ENCODE measurements around the gene OXER1. TPM values are rescaled to one million over a fixed set of nuclear protein-coding genes. Genes with fewer than 3 reads are reported as not detected.

OXER1 gene
- total RNA-seq, 3 donors from 2014 or later = 1.6 to 8.9 (median 2.4) TPM

DNA sequence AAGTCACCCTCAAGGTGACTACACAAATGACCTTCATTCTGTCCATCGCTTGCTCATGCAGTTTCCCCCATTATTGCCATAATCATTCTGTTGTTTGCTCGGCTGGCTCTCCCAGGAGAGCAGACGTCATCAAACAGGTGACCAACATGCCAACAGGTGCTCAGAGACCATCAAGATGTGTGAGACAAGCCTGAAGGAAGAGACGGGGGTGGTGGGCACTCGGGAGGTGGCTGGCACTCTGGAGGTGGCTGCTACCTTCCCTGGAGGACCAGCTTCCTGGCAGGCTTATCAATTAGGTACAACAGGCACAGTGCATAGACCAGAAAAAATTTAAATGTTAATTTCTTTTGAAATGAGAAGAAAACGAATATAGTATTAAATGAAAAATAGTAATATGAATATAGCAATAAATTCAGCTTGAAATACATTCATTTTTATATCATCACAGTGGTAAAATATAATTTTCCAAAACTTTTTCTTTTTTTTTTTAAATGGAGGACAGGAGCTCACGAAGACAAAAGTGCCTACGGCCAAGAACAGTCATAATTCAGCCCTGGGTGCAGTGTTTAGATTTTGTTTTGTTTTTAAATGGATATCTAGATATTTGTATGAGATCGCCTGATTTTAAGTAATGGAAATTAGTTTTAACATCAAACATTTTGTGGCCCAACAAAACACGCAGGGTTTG is 45.3 kb upstream of the OXER1 start:
- H3K36me3 ChIP-seq (ENCODE audit: low read depth) = no peaks in the 10 kb centered on the region
- ATAC-seq (no peak), DNase-seq (peak in 2 of 3 donors; percentile 49 to 53)
- H3K9me3 ChIP-seq = no peaks in the 10 kb centered on the region
- peak overlapping the region; percentile 42 for H3K4me3 ChIP-seq
- TF ChIP-seq, protein P1, sequence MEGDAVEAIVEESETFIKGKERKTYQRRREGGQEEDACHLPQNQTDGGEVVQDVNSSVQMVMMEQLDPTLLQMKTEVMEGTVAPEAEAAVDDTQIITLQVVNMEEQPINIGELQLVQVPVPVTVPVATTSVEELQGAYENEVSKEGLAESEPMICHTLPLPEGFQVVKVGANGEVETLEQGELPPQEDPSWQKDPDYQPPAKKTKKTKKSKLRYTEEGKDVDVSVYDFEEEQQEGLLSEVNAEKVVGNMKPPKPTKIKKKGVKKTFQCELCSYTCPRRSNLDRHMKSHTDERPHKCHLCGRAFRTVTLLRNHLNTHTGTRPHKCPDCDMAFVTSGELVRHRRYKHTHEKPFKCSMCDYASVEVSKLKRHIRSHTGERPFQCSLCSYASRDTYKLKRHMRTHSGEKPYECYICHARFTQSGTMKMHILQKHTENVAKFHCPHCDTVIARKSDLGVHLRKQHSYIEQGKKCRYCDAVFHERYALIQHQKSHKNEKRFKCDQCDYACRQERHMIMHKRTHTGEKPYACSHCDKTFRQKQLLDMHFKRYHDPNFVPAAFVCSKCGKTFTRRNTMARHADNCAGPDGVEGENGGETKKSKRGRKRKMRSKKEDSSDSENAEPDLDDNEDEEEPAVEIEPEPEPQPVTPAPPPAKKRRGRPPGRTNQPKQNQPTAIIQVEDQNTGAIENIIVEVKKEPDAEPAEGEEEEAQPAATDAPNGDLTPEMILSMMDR (IDR thresholded peaks at IDR 0.05) = no peak
- peaks cover 14% of the 10 kb centered on the region for H3K4me1 ChIP-seq (ENCODE audit: low read depth)
- intact Hi-C loops (cut with DNase I, micrococcal nuclease) = no loop called here

GRCh38 chr2:42808301-42808700 is 44.4 kb upstream of the OXER1 start:
- Histone ChIP-seq H3K36me3 (ENCODE audit: low read depth) (no peaks in the 10 kb centered on the region), H3K9me3 (no peaks in the 10 kb centered on the region), H3K4me1 (ENCODE audit: low read depth) (peaks cover 14% of the 10 kb centered on the region), H3K4me3 (no peak overlapping the region)
- DNase-seq (no peak), ATAC-seq (no peak)
- intact Hi-C loops (cut with DNase I, micrococcal nuclease) = no loop called here
- TF ChIP-seq, protein P1 (IDR thresholded peaks at IDR 0.05) = no peak

DNA sequence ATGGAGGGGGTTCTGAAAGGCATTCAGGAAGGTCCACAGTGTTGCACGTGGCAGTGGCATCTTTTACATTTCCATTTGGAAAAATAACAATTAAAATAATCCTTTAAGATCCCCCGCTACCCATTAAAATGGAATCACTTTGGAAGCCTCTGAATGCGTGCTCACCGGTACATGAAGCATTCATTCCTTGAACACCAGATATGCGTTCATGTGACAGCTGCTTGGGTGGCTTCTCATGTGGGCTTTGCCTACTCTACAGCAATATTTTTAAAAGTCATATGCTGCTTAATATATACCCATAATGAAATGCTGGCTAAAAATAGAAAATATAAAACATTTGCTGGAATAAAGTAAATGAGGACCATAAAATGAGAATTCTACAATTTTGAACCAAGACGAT is 42.9 kb upstream of the OXER1 start:
- TF ChIP-seq, protein P1 (IDR thresholded peaks at IDR 0.05) = no peak
- Histone ChIP-seq H3K4me3 (no peak overlapping the region), H3K9me3 (no peaks in the 10 kb centered on the region), H3K4me1 (ENCODE audit: low read depth) (peaks cover 14% of the 10 kb centered on the region), H3K36me3 (ENCODE audit: low read depth) (no peaks in the 10 kb centered on the region)
- DNase-seq (no peak), ATAC-seq (no peak)
- intact Hi-C loops (cut with DNase I, micrococcal nuclease) = no loop called here

- Histone ChIP-seq H3K4me1 (ENCODE audit: low read depth) (peaks cover 6% of the 10 kb centered on the region), H3K9me3 (no peaks in the 10 kb centered on the region), H3K4me3 (no peak overlapping the region), H3K36me3 (ENCODE audit: low read depth) (no peaks in the 10 kb centered on the region)
- intact Hi-C loops (cut with DNase I, micrococcal nuclease) = no loop called here
- no peak for DNase-seq
- TF ChIP-seq, protein P1 (IDR thresholded peaks at IDR 0.05) = no peak
- ATAC-seq = no peak
These were observed 41.0 kb upstream of the OXER1 start for GRCh38 chr2:42804891-42805290.

- Histone ChIP-seq H3K36me3 (ENCODE audit: low read depth) (no peaks in the 10 kb centered on the region), H3K4me3 (no peak overlapping the region), H3K4me1 (ENCODE audit: low read depth) (peaks cover 6% of the 10 kb centered on the region), H3K9me3 (no peaks in the 10 kb centered on the region)
- intact Hi-C loops (cut with DNase I, micrococcal nuclease) = no loop called here
- DNase-seq (no peak), ATAC-seq (no peak)
- TF ChIP-seq, protein P1 (IDR thresholded peaks at IDR 0.05) = no peak
These were observed 40.4 kb upstream of the OXER1 start for GRCh38 chr2:42804338-42804737.

Measured in mucosa of descending colon (tissue), 3 donors.